OCI-LY7 (cell line): ENCODE results near the gene CD5L. TPM values are rescaled to one million over a fixed set of nuclear protein-coding genes. Genes with fewer than 3 reads are reported as not detected.

Experiments
- BruUV-seq: library from RNA; stranded (reverse); fragments of 400-500 nt; replicated peaks from 2 replicates; lab custom pipeline; 2021; lab: Mats Ljungman, UMichigan
- CTCF ChIA-PET: fragments of 300-600 bp; sonication (Branson Sonifier 250); formaldehyde crosslinking; loops from one replicate; lab custom pipeline; 2022; ENCODE audit warnings: antibody characterized with exemption; ENCODE audit not compliant: unreplicated experiment; lab: Charles Lee
- POLR2A ChIA-PET: fragments of 300-600 bp; sonication (Branson Sonifier 250); formaldehyde crosslinking; loops from one replicate; lab custom pipeline; 2022; ENCODE audit warnings: antibody characterized with exemption; lab: Charles Lee
- DNase-seq: peaks from one replicate; pipeline ENCODE4 v3.0.0-alpha.2; 2015; ENCODE audit warnings: low spot score
- H2AFZ ChIP-seq: fragments of 200-600 bp; sonication (generic), shearing (Covaris generic); 2 replicates; pipeline ENCODE4 v1.6.1; 2014; ENCODE audit warnings: mild to moderate bottlenecking, antibody characterized with exemption, low read length, moderate library complexity
- H3K27ac ChIP-seq: fragments of 200-600 bp; sonication (generic); 2 replicates; pipeline ENCODE4 v1.5.1; 2014; ENCODE audit warnings: mixed run types, low read depth, mild to moderate bottlenecking, moderate library complexity, low read length, inconsistent platforms; ENCODE audit not compliant: poor library complexity, severe bottlenecking
- H3K36me3 ChIP-seq: fragments of 200-600 bp; sonication (generic); 2 replicates; pipeline ENCODE4 v1.6.1; 2014; ENCODE audit warnings: mild to moderate bottlenecking, antibody characterized with exemption, low read length, moderate library complexity, mixed read lengths; ENCODE audit not compliant: insufficient read depth
- H3K4me1 ChIP-seq: fragments of 200-600 bp; sonication (generic); 2 replicates; pipeline ENCODE4 v1.5.1; 2014; ENCODE audit warnings: mild to moderate bottlenecking, low read length; ENCODE audit not compliant: insufficient read depth, poor library complexity, severe bottlenecking
- H3K4me2 ChIP-seq: fragments of 200-600 bp; sonication (generic); 2 replicates; pipeline ENCODE4 v1.6.1; 2014; ENCODE audit warnings: mild to moderate bottlenecking, low read length
- H3K4me3 ChIP-seq: fragments of 200-600 bp; sonication (generic); 2 replicates; pipeline ENCODE4 v1.5.1; 2014; ENCODE audit warnings: mild to moderate bottlenecking, low read depth, low read length; ENCODE audit not compliant: poor library complexity, severe bottlenecking
- H3K79me2 ChIP-seq: fragments of 200-600 bp; sonication (generic); 2 replicates; pipeline ENCODE4 v1.6.1; 2016; ENCODE audit warnings: low read depth, mild to moderate bottlenecking, low read length, moderate library complexity, mixed read lengths; ENCODE audit not compliant: insufficient read depth
- H3K9me2 ChIP-seq: fragments of 200-600 bp; sonication (generic); 2 replicates; pipeline ENCODE4 v1.6.1; 2016; ENCODE audit warnings: mild to moderate bottlenecking, low read length, mixed read lengths; ENCODE audit not compliant: insufficient read depth
- H3K9me3 ChIP-seq: fragments of 200-600 bp; sonication (generic); 2 replicates; pipeline ENCODE4 v1.6.1; 2014; ENCODE audit warnings: mild to moderate bottlenecking, mixed run types, low read length, mixed read lengths
- H4K20me1 ChIP-seq: fragments of 200-600 bp; sonication (generic); 2 replicates; pipeline ENCODE4 v1.6.1; 2014; ENCODE audit warnings: mild to moderate bottlenecking, antibody characterized with exemption, low read length, moderate library complexity, mixed read lengths; ENCODE audit not compliant: insufficient read depth
- CTCF ChIP-seq: fragments of 200-600 bp; sonication (generic); conservative IDR thresholded peaks from 2 replicates; pipeline ENCODE4 v1.5.1; 2014; ENCODE audit warnings: mild to moderate bottlenecking, antibody characterized with exemption, low read length, moderate library complexity, mixed read lengths
- EZH2phosphoT487 ChIP-seq: fragments of 200-600 bp; sonication (generic); IDR thresholded peaks from 2 replicates; pipeline ENCODE4 v1.6.1; 2018; ENCODE audit warnings: low read depth, borderline replicate concordance, mild to moderate bottlenecking, mixed run types, antibody characterized with exemption, low read length, moderate library complexity, mixed read lengths
- intact Hi-C: fragments of 100-400 bp; cut with micrococcal nuclease; formaldehyde crosslinking; loops from one replicate; pipeline ENCODE4 v1.10.0; 2022; ENCODE audit not compliant: unreplicated experiment
- total RNA-seq, 2 experiments: library from RNA; depleted of rRNA in 1 of 2; stranded (reverse); fragments of >200 nt in 1 of 2; shearing (Covaris generic) in 1 of 2; gene quantifications; 2 replicates each; pipeline ENCODE4 v1.2.3, GENCODE V29; 2014 to 2022

The CD5L gene
- total RNA-seq, 2 experiments from 2014 or later = not detected

- POLR2A ChIA-PET = interaction anchor here (0.5 to 1.3 kb wide), 4 partner anchors 25 to 86 kb away, joined by 3 to 7 read pairs (median 3); no protein-coding TSS in a partner anchor
- no peak overlapping the region for H3K27ac ChIP-seq
- no peaks in the 10 kb centered on the region for H3K79me2 ChIP-seq
- no TSS peak for BruUV-seq
- CTCF ChIA-PET = no interaction called here
- H3K36me3 ChIP-seq = no peaks in the 10 kb centered on the region
- no peak overlapping the region for H2AFZ ChIP-seq
- no peak overlapping the region for H3K4me3 ChIP-seq
- H3K4me1 ChIP-seq = peaks cover 44% of the 10 kb centered on the region
- H3K9me3 ChIP-seq = no peaks in the 10 kb centered on the region
- intact Hi-C loops = no loop called here
- no peaks in the 10 kb centered on the region for H3K9me2 ChIP-seq
- no peaks in the 10 kb centered on the region for H4K20me1 ChIP-seq
- no peak for TF ChIP-seq EZH2phosphoT487
- no peak for TF ChIP-seq CTCF
- no peak for DNase-seq
- no peak overlapping the region for H3K4me2 ChIP-seq
Measured at GRCh38 chr1:157852476-157852875, 10.9 kb upstream of the CD5L start.

GRCh38 chr1:157849229-157849875 lies 7.7 kb upstream of the CD5L start:
- Histone ChIP-seq H2AFZ (peak overlapping the region; percentile 70), H3K9me3 (no peaks in the 10 kb centered on the region), H3K27ac (peak overlapping the region; percentile 90), H3K9me2 (no peaks in the 10 kb centered on the region), H4K20me1 (no peaks in the 10 kb centered on the region), H3K4me3 (peak overlapping the region; percentile 56), H3K4me2 (peak overlapping the region; percentile 85), H3K79me2 (no peaks in the 10 kb centered on the region), H3K4me1 (peaks cover 63% of the 10 kb centered on the region), H3K36me3 (no peaks in the 10 kb centered on the region)
- ChIA-PET POLR2A (interaction anchor here (0.7 to 1.5 kb wide), 6 partner anchors 18 to 287 kb away, joined by 3 to 4 read pairs (median 3); no protein-coding TSS in a partner anchor), CTCF (interaction anchor here (1.0 kb wide), 1 partner anchor 36 kb away, joined by 3 read pairs; no protein-coding TSS in a partner anchor)
- BruUV-seq = no TSS peak
- DNase-seq = peak; percentile 87
- TF ChIP-seq CTCF (no peak; the same call in 1 of the 2 replicates), EZH2phosphoT487 (no peak)
- intact Hi-C loops = loop anchor here (1.0 to 2.0 kb wide), 2 partner anchors 31 to 43 kb away; no protein-coding TSS in a partner anchor
